GM18519 (cell line): ENCODE data around the gene TRMT1.
"Not testable (repeated sequence)": the region's sequence is repeated elsewhere in the genome, so short reads cannot be mapped to it uniquely, and the experiment has no call there.

Source experiments
- ATAC-seq: cut with Tn5 transposase; IDR thresholded peaks from one replicate; pipeline ENCODE4 v1.9.1; 2021; ENCODE audit warnings: mild to moderate bottlenecking, moderate library complexity; ENCODE audit not compliant: unreplicated experiment, low FRiP score

Gene TRMT1

DNA sequence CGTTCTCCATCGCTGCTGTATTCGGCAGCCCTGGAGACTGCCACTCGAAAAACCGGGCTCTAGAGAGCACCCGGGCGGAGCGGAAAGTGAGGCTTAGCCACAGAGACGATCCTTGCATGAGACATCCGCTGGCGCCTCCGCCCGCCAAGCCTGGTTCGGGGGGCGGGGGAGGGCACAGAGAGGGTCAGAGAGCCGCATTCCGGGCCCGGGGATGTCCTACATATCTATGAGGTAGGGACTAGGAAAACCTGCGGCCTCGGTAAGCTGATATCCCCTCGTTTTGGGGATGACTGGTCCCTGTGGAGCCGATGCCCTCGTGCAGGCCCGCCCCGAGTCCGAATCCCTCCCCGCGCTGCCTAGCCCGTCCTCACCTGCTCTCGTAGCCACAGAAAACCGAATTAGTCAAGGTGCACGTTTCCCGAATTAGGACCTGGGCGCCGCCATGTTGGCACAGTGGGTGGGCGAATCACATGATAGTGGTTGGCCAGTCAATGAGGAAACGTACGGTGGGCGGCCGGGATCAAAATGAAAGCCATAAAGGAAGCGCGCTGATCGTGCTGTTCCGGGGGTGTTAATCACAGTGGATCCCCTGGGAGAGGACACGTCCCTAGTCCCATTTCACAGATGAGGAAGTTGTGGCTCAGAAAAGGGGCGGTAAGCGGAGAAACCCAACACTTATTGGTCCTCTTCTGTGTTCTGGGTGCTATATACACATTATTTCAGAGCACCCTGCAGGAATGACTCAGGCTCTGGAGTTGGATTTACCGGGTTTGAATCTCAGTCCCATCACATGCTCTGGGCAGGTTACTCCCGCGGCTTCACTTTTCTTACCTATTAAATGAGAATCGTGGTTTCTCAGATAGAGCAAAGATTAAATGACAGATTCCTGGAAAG is at the start of gene TRMT1:
TRMT1 (minus strand) TSS at position 459 of the 894 bp plus-strand sequence; CDS start at position 118, 341 bp downstream.
- no peak for ATAC-seq

DNA sequence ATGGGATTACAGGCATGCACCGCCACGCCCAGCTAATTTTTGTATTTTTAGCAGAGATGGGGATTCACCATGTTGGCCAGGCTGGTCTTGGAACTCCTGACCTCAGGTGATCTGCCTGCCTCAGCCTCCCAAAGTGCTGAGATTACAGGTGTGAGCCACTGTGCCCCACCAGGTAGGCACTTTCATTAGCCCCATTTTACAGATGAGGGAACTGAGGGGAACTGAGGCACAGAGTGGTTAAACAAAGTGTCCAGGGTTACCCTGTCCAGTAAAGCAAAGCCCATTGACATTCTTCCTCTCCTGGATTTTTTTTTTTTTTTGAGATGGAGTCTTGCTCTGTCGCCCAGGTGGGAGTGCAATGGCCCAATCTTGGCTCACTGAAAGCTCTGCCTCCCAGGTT is 49.6 kb upstream of the TRMT1 start:
- not testable (repeated sequence) for ATAC-seq

DNA sequence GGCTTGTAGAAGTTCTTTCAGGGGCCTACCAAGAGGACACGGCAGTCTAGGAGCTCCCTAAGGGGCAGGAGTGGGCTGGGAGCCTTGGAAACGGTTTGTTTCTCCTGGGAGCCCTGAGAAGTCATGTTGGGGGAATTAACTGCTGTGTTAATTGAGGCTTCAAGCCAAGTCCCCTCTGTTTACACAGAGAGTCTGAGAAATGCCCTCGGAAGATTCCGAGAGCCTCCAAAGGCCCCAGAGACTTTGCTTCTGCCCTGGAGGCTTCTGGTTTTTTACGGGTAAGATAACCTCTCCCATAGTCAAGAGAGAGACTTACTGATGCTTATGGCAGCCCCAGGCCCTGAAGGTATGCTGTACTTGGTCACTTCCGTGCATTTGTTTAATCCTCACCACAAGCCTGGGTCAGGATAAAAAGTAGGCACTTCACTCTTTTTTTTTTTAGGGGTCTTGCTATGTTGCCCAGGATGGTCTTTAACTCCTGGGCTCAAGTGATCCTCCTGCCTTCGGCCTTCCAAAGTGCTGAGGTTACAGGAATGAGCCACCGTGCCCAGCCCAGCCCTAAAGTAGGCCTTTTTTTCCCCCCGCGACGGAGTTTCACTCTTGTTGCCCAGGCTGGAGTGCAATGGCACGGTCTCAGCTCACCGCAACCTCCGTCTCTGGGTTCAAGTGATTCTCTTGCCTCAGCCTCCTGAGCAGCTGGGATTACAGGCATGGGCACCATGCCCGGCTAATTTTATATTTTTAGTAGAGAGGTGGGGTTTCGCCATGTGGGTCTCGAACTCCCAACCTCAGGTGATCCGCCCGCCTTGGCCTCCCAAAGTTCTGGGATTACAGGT is 48.8 kb upstream of the TRMT1 start:
- ATAC-seq, result no peak

DNA sequence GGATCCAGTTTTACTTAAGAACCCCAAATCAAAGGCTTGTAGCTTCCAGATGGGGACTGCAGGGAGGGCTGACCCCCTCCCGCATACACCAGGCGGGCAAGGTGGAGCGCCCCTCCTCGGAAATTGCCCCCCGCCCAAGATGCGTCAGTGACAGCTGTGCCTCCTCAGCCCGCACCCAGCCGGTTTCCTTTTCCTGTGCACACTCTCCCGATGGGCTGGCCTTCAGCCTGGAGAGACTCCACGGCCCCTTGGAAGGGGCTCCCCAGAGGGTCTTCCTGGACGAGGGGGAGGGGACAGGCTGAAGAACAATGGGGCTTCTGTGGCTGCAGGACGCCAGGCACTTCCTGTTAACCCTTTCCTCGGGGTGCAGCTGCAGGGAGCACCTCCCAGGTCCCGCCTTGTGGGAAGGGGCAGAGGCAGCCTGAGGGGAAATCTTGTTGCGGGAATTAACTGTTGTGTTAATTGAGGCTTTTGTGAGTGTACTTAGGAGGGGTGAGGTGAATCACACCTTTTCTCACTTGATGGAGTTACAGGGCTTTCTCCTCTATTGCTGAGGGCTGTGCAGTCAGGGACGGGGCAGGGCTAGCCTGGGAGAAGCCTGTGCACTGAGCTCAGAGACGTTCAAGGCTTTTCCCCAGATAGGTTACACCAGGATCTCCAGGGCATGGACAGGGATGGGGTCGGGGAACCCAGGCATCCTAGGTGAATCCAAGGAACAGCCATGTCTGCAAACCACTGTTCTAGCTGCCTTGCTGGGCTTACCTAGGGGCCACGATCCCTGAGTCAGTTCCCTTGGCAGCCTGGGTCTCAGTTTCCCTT is 48.0 kb upstream of the TRMT1 start:
- ATAC-seq, result no peak

DNA sequence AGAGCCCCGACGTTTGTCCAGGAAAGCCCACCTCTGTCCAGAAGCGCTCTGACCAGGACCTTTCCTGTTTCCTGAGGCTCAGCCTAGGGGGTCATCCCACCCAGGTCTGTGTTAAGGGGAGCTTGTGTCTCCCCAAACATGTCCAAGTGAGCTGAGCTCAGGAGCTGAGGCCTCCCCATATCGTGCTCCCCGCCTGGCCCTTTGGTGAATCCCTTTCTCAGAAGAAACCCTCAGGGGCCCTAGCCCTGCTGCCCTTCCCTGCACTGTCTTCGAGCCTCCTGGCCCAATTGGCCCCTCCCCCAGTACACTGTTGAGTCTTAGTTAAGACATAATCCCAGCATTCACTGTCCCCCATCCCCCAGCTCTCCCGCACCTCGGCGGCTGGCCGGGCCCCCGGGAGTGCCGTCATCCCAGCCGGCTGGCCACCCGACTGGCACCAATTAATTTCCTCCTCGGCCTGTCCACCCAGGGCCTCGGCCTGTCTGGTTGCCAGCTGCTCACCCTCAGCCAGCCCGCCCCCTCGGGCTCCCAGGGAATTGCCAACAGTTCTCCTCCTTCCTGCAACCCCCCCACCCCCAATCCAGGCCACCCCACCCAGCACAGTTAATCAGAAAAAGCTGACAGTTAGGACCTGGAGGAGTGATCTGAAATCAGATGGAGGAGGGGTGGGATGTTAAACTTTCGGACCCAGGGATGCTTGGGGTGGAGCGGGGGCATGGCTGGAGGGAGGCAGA is 47.2 kb upstream of the TRMT1 start:
- ATAC-seq, result no peak

DNA sequence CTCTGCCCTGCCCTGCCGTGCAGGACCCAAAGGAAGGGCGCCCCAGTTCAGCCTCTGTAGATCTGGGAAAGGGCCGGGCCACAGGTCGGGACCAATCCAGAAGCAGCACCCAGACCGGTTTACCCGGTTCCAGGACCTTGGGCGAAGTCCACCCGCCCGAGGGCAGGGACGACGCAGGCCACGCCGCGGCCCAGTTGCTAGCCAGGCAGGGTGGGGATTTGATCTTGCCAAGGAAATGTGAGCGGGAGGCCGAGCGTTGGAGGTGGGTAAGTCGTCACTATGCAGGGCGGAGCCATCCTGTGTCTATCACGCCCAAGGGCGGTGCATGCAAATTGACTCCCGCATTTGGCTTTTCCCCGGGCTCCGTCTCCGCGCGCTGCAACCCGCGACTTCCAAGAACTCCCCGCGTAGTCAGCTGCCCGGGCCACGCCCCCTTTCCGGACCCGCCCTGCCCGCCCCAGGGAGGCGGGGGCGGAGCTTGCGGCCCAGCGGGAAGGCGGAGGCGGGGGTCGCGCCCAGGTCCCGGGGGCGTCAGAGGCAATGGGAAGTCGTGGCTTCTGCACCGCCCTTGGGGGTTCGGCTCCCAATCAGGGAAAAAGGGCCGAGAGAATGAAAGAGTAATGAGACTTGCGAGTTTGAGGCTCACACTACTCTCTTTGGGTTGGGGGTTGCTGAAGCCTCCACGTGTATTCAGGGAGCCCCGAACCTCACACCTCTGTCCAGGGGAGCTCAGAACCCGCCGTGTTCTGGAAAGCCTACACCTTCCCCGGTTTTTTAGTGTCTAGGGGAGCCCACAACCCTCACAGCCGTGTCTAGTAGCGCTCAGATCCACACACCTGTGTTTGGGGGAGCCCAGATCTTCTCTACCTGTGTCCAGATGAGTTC is 46.4 kb upstream of the TRMT1 start:
- ATAC-seq, result no peak

DNA sequence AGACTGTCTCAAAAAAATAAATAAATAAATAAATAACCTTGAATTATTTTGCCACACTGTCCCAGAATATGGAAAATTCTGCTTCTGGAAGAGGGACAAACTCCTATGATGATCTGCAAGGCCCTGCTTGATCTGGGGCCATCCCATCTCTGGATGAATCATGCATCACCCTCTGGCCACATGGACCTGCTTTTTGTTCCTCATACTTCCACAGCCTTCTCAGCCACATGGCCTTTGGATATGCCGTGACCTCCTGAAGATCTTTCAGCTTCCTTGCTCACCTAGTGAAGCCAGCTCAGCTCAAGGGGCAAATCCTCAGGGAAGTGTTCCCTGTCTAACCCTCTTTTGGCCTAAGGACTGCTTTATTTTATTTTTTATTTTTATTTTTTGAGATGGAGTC is 44.0 kb upstream of the TRMT1 start:
- ATAC-seq, result no peak

DNA sequence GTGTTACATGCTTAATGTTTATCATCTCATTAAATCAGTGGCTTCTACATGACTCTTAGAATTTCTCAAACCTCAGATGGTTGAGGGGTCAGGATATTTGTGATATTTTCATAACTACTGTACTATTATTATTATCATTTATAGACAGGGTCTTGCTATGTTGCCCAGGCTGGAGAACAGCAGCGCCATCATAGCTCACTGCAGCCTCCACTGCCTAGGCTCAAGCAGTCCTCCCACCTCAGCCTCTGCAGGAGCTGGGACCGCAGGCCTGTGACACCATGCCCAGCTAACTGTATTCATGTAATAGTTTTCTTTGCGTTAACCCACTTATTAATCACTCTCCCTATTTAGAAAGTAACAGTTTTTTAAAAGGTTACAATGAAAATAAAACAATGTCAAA is 43.2 kb upstream of the TRMT1 start:
- ATAC-seq, result no peak

DNA sequence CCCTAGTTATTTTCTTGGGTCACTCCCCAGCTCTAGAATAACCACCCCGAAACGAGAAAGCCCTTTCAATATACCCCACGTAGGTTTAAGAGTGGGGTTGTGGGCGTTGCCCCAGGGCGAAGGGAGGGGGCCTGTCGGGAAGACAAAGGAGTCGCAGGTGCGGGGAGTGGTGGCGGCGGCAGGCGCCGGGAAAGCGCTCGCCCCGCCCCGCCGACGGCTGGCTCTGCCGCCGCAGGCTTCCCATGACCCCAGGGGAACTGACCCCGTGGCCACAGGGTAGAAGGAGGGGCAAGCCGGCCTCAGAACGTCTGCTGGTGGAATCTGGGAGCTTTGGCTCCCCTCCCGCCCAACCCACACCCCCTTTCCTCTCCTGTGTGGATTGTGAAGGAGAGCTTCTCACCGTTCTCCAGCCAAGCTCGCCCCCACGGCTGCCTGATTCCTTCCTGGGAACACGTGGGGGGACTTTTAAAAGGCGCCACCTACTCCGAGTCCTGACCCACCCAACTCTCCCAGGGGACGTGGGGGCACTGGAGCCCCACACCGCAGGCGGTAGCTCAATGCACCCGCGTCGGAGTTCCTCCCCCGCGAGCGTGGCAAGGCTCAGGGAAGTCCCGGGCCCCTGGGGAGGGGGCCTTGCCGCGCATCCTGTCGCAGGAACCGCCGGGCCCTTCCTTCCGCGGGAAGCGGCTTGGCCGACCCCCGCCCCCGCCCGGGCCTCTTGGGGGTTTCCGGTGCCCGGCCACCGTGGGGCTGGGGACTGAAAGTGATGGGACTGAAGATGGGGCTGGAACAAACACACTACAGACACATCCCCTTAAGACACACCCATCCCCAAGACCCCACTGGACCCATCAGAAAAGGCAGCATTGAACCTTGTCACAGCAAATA is 39.2 kb upstream of the TRMT1 start:
- ATAC-seq, result no peak

DNA sequence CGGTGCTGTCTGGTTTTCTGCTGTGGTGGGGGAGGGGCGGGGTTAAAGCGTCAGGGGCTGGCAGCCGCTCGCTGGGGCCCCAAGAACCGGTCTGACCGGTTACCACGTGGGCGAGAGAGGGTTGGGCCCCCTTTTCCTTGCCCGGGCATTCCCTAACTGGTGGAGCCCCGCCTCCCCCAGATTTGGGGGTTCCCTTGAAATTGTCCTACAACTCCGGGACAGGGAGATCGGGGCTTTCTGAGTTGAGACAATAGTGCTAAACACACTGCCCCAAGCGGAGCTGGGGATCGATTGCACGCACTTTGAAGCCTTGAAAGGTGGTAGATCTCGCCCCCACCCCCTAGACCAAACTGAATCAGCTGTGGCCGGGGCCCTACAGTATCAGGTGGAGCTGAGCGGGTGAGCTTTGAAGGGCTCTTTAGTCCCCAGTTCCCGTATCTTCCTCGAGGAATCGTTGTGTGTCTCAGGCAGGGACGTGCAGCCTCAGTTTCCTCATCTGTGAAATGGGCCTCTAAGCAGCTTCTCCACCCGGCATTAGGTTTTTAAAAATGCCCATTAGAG is 38.5 kb upstream of the TRMT1 start:
- ATAC-seq, result no peak

DNA sequence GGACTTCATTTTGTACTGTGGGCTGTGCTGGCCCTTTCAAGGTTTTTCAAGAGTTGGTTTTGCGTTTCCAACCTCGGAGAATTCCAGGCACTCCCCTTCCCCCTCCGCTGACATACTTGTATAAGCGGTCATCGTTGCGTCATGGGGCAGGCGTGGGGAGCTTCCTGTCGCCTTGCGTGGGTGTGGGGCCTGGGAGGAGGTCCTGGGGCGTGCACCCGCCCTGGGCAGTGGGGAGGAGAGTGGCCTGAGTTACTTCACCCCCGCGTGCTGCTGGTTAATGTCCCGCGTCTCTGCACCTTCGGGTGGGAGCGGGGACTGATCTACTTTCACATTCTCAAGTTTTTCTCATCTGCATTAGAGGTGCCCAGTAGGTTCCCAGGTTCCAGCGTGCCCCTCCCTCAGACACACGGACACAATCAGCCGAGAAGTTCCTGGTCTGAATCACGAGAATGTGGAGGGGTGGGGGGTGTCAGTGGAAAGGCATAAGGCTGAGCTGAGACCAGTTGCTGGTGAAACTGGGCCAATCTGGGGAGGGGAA is 37.8 kb upstream of the TRMT1 start:
- no peak for ATAC-seq

DNA sequence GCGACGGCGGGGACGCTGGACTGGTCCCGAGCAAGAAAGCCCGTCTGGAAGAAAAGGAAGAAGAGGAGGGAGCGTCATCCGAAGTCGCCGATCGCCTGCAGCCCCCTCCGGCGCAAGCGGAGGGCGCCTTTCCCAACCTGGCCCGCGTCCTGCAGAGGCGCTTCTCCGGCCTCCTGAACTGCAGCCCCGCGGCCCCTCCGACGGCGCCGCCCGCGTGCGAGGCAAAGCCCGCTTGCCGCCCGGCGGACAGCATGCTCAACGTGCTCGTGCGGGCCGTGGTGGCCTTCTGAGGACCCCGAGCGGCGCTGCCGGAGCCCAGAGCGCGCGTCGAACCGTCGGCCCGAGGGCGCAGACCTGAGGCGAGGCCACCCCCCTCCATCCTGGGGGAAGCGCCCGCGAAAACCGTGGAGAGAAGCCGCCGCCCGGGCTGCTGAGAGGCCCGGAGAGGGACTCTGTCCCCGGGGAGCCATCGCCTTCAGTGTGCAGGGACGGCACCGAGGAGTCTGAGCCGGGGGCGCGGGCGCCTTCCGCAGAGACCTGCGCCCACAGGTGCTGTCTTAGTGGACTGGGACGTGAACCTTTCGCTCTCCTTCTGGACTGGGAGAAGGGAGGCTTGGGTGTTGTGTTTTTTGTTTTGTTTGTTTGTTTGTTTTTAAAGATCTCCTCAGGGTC is 37.2 kb upstream of the TRMT1 start:
- no peak for ATAC-seq

DNA sequence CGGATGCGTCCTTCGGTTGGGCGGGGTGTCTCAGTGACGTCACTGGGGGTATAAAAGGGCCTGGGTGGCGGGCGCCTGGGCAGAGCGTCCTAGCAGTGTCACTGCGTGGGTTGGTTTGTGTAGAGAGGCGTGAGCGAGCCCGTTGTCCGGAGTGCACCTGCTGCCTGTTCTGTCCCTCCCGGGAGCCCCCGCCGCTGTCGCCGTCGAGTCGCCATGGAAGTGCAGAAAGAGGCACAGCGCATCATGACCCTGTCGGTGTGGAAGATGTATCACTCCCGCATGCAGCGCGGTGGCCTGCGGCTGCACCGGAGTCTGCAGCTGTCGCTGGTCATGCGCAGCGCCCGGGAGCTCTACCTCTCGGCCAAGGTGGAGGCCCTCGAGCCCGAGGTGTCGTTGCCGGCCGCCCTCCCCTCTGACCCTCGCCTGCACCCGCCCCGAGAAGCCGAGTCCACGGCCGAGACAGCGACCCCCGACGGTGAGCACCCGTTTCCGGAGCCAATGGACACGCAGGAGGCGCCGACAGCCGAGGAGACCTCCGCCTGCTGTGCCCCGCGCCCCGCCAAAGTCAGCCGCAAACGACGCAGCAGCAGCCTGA is 36.5 kb upstream of the TRMT1 start:
- ATAC-seq, result peak; percentile 26

DNA sequence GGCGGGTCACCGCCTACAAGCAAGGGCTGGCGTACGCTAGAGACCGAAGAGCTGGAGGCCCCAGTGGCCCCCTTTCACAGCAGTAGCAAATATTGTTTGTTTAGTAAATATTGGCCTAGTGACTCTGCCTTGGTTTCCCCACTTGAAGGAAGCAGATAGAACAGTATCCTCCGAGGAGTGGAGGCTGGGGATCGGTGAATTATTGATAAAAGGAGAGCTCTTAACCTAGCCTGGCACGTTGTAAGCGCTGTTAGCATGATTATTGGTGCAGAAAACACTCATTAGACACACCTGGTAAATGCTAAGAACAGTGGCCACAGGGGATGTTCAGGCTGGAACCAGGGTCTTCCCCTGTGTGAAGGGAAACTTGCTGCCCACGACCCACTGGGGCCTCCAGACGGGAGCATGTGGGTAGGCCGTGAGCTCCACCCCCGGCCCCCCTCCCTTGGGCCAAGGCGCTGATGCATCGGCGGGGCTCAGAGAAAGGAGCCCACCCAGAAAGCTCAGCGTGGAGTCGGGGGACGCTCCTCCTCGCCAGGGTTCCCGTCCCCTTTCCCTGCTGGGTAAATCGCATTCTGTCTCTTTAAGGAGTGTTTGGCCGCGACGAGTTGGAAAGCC is 35.9 kb upstream of the TRMT1 start:
- ATAC-seq, result no peak

DNA sequence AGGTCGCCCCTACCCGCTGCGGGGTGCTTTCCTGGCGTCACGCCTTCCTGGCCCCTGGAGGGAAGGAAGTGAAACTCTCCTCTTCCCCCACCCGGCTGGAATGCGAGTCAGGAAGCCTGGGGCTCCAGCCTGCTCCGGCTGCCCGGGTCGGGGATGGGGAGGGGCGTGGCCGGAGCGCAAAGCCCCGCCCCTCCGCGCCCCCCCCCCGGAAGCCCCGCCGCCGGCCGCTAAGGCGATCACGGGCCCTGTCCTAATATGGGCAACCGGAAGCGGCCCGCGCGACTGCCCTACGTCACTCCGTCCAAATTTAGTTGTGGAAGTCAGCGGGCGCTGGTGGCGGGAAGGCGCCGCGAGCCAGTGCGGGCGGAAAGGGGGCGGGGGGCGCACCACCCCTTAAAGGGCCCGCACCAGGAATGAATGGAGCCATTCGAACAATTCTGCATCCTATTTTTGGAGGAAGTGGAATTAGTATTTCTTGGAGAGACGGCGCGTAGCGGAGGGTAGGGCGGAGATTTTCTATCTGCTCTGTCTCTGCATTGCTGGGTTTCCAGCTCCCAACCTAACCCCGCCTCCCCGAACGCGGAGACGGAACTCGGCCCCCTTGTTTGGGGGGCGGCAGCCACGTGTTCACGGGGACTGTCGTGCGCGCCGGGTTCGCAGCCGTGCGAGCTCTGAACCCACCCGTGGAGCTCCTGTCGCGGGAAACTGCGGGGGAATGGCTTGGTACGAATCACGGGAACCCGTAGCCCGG is 35.2 kb upstream of the TRMT1 start:
- peak; percentile 25 for ATAC-seq
